ENCODE data around the gene VDR. TPM values are rescaled to one million over a fixed set of nuclear protein-coding genes. Genes with fewer than 3 reads are reported as not detected.

The VDR gene
- total RNA-seq, 1 experiment from 2014 or later = not detected

GRCh38 chr12:47808050-47808449 lies 96.7 kb downstream of the VDR start:
- peaks cover 97% of the 10 kb centered on the region for H3K79me2 ChIP-seq (ENCODE audit: low read length)
- peak overlapping the region; percentile 89 for H3K4me2 ChIP-seq (ENCODE audit: low read depth, low read length, poor library complexity, severe bottlenecking)
- peak; percentile 84 for DNase-seq
- peak overlapping the region; percentile 98 for H3K27ac ChIP-seq (ENCODE audit: low read length)
- 0 out of 2 replicates have a peak, but pooled peaks cover 4% of the 10 kb centered on the region for H3K36me3 ChIP-seq (ENCODE audit: insufficient read depth, low read length)
- no peak overlapping the region for H2AFZ ChIP-seq (ENCODE audit: low read length)
- peaks cover 92% of the 10 kb centered on the region for H3K4me1 ChIP-seq (ENCODE audit: low read length)
- H4K20me1 ChIP-seq (ENCODE audit: insufficient read depth, low read depth, low read length) = 0 out of 2 replicates have a peak, but pooled peaks cover 4% of the 10 kb centered on the region
- peak overlapping the region; percentile 60 for H3K4me3 ChIP-seq (ENCODE audit: low read length)
- no peaks in the 10 kb centered on the region for H3K27me3 ChIP-seq (ENCODE audit: low read length)
- peak overlapping the region; percentile 70 for H3K9ac ChIP-seq (ENCODE audit: low read length)
- H3K9me2 ChIP-seq (replicated peaks; ENCODE audit: insufficient read depth, low read length) = no peaks in the 10 kb centered on the region
- no peaks in the 10 kb centered on the region for H3K9me3 ChIP-seq (ENCODE audit: low read length)

- peaks cover 93% of the 10 kb centered on the region for H3K4me1 ChIP-seq (ENCODE audit: low read length)
- H3K27me3 ChIP-seq (ENCODE audit: low read length) = no peaks in the 10 kb centered on the region
- DNase-seq = no peak
- H3K9me2 ChIP-seq (replicated peaks; ENCODE audit: insufficient read depth, low read length) = no peaks in the 10 kb centered on the region
- no peak overlapping the region for H3K4me3 ChIP-seq (ENCODE audit: low read length)
- peak overlapping the region; percentile 98 for H3K27ac ChIP-seq (ENCODE audit: low read length)
- no peak overlapping the region for H2AFZ ChIP-seq (ENCODE audit: low read length)
- peak overlapping the region; percentile 70 for H3K9ac ChIP-seq (ENCODE audit: low read length)
- peak overlapping the region; percentile 89 for H3K4me2 ChIP-seq (ENCODE audit: low read depth, low read length, poor library complexity, severe bottlenecking)
- H4K20me1 ChIP-seq (ENCODE audit: insufficient read depth, low read depth, low read length) = 0 out of 2 replicates have a peak, but pooled peaks cover 4% of the 10 kb centered on the region
- peaks cover 99% of the 10 kb centered on the region for H3K79me2 ChIP-seq (ENCODE audit: low read length)
- H3K9me3 ChIP-seq (ENCODE audit: low read length) = no peaks in the 10 kb centered on the region
- H3K36me3 ChIP-seq (ENCODE audit: insufficient read depth, low read length) = 0 out of 2 replicates have a peak, but pooled peaks cover 4% of the 10 kb centered on the region
Measured at GRCh38 chr12:47807338-47807737, 97.5 kb downstream of the VDR start.

GRCh38 chr12:47805417-47805816 lies 99.4 kb downstream of the VDR start:
- no peaks in the 10 kb centered on the region for H3K9me2 ChIP-seq (replicated peaks; ENCODE audit: insufficient read depth, low read length)
- H4K20me1 ChIP-seq (ENCODE audit: insufficient read depth, low read depth, low read length) = 0 out of 2 replicates have a peak, but pooled peaks cover 4% of the 10 kb centered on the region
- no peaks in the 10 kb centered on the region for H3K9me3 ChIP-seq (ENCODE audit: low read length)
- peak overlapping the region; percentile 19; the same call in 1 of the 2 replicates for H3K9ac ChIP-seq (ENCODE audit: low read length)
- no peaks in the 10 kb centered on the region for H3K27me3 ChIP-seq (ENCODE audit: low read length)
- 0 out of 2 replicates have a peak, but pooled peaks cover 4% of the 10 kb centered on the region for H3K36me3 ChIP-seq (ENCODE audit: insufficient read depth, low read length)
- peaks cover 92% of the 10 kb centered on the region for H3K4me1 ChIP-seq (ENCODE audit: low read length)
- H3K79me2 ChIP-seq (ENCODE audit: low read length) = peaks cover 99% of the 10 kb centered on the region
- DNase-seq = no peak
- no peak overlapping the region for H3K4me3 ChIP-seq (ENCODE audit: low read length)
- no peak overlapping the region for H2AFZ ChIP-seq (ENCODE audit: low read length)
- no peak overlapping the region for H3K4me2 ChIP-seq (ENCODE audit: low read depth, low read length, poor library complexity, severe bottlenecking)
- H3K27ac ChIP-seq (ENCODE audit: low read length) = 0 out of 2 replicates have a peak overlapping the region, but pooled peaks have one; percentile 8

GRCh38 chr12:47804171-47804570 lies 100.6 kb downstream of the VDR start:
- no peaks in the 10 kb centered on the region for H3K27me3 ChIP-seq (ENCODE audit: low read length)
- peak overlapping the region; percentile 23; the same call in 1 of the 2 replicates for H3K4me3 ChIP-seq (ENCODE audit: low read length)
- H3K4me1 ChIP-seq (ENCODE audit: low read length) = peaks cover 90% of the 10 kb centered on the region
- H3K79me2 ChIP-seq (ENCODE audit: low read length) = peaks cover 98% of the 10 kb centered on the region
- no peaks in the 10 kb centered on the region for H3K9me2 ChIP-seq (replicated peaks; ENCODE audit: insufficient read depth, low read length)
- H3K4me2 ChIP-seq (ENCODE audit: low read depth, low read length, poor library complexity, severe bottlenecking) = peak overlapping the region; percentile 49
- H2AFZ ChIP-seq (ENCODE audit: low read length) = no peak overlapping the region
- H4K20me1 ChIP-seq (ENCODE audit: insufficient read depth, low read depth, low read length) = 0 out of 2 replicates have a peak, but pooled peaks cover 4% of the 10 kb centered on the region
- H3K27ac ChIP-seq (ENCODE audit: low read length) = peak overlapping the region; percentile 78
- 0 out of 2 replicates have a peak, but pooled peaks cover 4% of the 10 kb centered on the region for H3K36me3 ChIP-seq (ENCODE audit: insufficient read depth, low read length)
- DNase-seq = no peak
- H3K9ac ChIP-seq (ENCODE audit: low read length) = peak overlapping the region; percentile 52
- H3K9me3 ChIP-seq (ENCODE audit: low read length) = no peaks in the 10 kb centered on the region

- Histone ChIP-seq H4K20me1 (ENCODE audit: insufficient read depth, low read depth, low read length) (0 out of 2 replicates have a peak, but pooled peaks cover 4% of the 10 kb centered on the region), H3K9ac (ENCODE audit: low read length) (peak overlapping the region; percentile 52), H3K4me3 (ENCODE audit: low read length) (peak overlapping the region; percentile 23; the same call in 1 of the 2 replicates), H3K27me3 (ENCODE audit: low read length) (no peaks in the 10 kb centered on the region), H3K9me2 (replicated peaks; ENCODE audit: insufficient read depth, low read length) (no peaks in the 10 kb centered on the region), H3K36me3 (ENCODE audit: insufficient read depth, low read length) (0 out of 2 replicates have a peak, but pooled peaks cover 4% of the 10 kb centered on the region), H3K9me3 (ENCODE audit: low read length) (no peaks in the 10 kb centered on the region), H3K27ac (ENCODE audit: low read length) (peak overlapping the region; percentile 78), H3K4me2 (ENCODE audit: low read depth, low read length, poor library complexity, severe bottlenecking) (peak overlapping the region; percentile 49), H2AFZ (ENCODE audit: low read length) (no peak overlapping the region), H3K4me1 (ENCODE audit: low read length) (peaks cover 82% of the 10 kb centered on the region), H3K79me2 (ENCODE audit: low read length) (peaks cover 89% of the 10 kb centered on the region)
- peak; percentile 65 for DNase-seq
Measured at GRCh38 chr12:47803191-47803875, 101.5 kb downstream of the VDR start.

GRCh38 chr12:47802312-47802711 lies 102.5 kb downstream of the VDR start:
- Histone ChIP-seq H3K4me1 (ENCODE audit: low read length) (peaks cover 72% of the 10 kb centered on the region), H3K79me2 (ENCODE audit: low read length) (peaks cover 79% of the 10 kb centered on the region), H3K9me3 (ENCODE audit: low read length) (no peaks in the 10 kb centered on the region), H3K36me3 (ENCODE audit: insufficient read depth, low read length) (0 out of 2 replicates have a peak, but pooled peaks cover 4% of the 10 kb centered on the region), H3K4me3 (ENCODE audit: low read length) (no peak overlapping the region), H3K27ac (ENCODE audit: low read length) (peak overlapping the region; percentile 78), H3K4me2 (ENCODE audit: low read depth, low read length, poor library complexity, severe bottlenecking) (no peak overlapping the region), H3K9me2 (replicated peaks; ENCODE audit: insufficient read depth, low read length) (no peaks in the 10 kb centered on the region), H3K9ac (ENCODE audit: low read length) (peak overlapping the region; percentile 52), H2AFZ (ENCODE audit: low read length) (no peak overlapping the region), H3K27me3 (ENCODE audit: low read length) (no peaks in the 10 kb centered on the region), H4K20me1 (ENCODE audit: insufficient read depth, low read depth, low read length) (0 out of 2 replicates have a peak, but pooled peaks cover 4% of the 10 kb centered on the region)
- no peak for DNase-seq

- Histone ChIP-seq H3K27me3 (ENCODE audit: low read length) (no peaks in the 10 kb centered on the region), H3K9me3 (ENCODE audit: low read length) (no peaks in the 10 kb centered on the region), H3K79me2 (ENCODE audit: low read length) (peaks cover 75% of the 10 kb centered on the region), H4K20me1 (ENCODE audit: insufficient read depth, low read depth, low read length) (0 out of 2 replicates have a peak, but pooled peaks cover 4% of the 10 kb centered on the region), H3K27ac (ENCODE audit: low read length) (no peak overlapping the region), H2AFZ (ENCODE audit: low read length) (no peak overlapping the region), H3K4me2 (ENCODE audit: low read depth, low read length, poor library complexity, severe bottlenecking) (no peak overlapping the region), H3K36me3 (ENCODE audit: insufficient read depth, low read length) (0 out of 2 replicates have a peak, but pooled peaks cover 4% of the 10 kb centered on the region), H3K4me1 (ENCODE audit: low read length) (peaks cover 68% of the 10 kb centered on the region), H3K4me3 (ENCODE audit: low read length) (no peak overlapping the region), H3K9ac (ENCODE audit: low read length) (no peak overlapping the region), H3K9me2 (replicated peaks; ENCODE audit: insufficient read depth, low read length) (no peaks in the 10 kb centered on the region)
- DNase-seq = no peak
Measured at GRCh38 chr12:47801904-47802246, 102.9 kb downstream of the VDR start.

- H3K9ac ChIP-seq (ENCODE audit: low read length) = no peak overlapping the region
- H3K27me3 ChIP-seq (ENCODE audit: low read length) = no peaks in the 10 kb centered on the region
- no peak overlapping the region for H2AFZ ChIP-seq (ENCODE audit: low read length)
- peak overlapping the region; percentile 28; the same call in 1 of the 2 replicates for H3K27ac ChIP-seq (ENCODE audit: low read length)
- peaks cover 69% of the 10 kb centered on the region for H3K79me2 ChIP-seq (ENCODE audit: low read length)
- no peaks in the 10 kb centered on the region for H3K9me2 ChIP-seq (replicated peaks; ENCODE audit: insufficient read depth, low read length)
- no peaks in the 10 kb centered on the region for H3K9me3 ChIP-seq (ENCODE audit: low read length)
- H4K20me1 ChIP-seq (ENCODE audit: insufficient read depth, low read depth, low read length) = 0 out of 2 replicates have a peak, but pooled peaks cover 4% of the 10 kb centered on the region
- no peak for DNase-seq
- H3K4me1 ChIP-seq (ENCODE audit: low read length) = peaks cover 68% of the 10 kb centered on the region
- 0 out of 2 replicates have a peak, but pooled peaks cover 4% of the 10 kb centered on the region for H3K36me3 ChIP-seq (ENCODE audit: insufficient read depth, low read length)
- no peak overlapping the region for H3K4me3 ChIP-seq (ENCODE audit: low read length)
- no peak overlapping the region for H3K4me2 ChIP-seq (ENCODE audit: low read depth, low read length, poor library complexity, severe bottlenecking)
Measured at GRCh38 chr12:47801170-47801903, 103.5 kb downstream of the VDR start.

All from Karpas-422 (cell line).